Ishikawa (cell line): ENCODE data around the gene NCF2.

Experiments used
- CEBPB ChIP-seq: IDR thresholded peaks from 2 replicates; pipeline ENCODE4 v1.6.1; 2012
- RAD21 ChIP-seq: IDR thresholded peaks from 2 replicates; pipeline ENCODE4 v1.6.1; 2012; ENCODE audit warnings: low read depth
- ZBTB7A ChIP-seq: IDR thresholded peaks from 2 replicates; pipeline ENCODE4 v1.6.1; 2012; ENCODE audit warnings: low read depth

DNA sequence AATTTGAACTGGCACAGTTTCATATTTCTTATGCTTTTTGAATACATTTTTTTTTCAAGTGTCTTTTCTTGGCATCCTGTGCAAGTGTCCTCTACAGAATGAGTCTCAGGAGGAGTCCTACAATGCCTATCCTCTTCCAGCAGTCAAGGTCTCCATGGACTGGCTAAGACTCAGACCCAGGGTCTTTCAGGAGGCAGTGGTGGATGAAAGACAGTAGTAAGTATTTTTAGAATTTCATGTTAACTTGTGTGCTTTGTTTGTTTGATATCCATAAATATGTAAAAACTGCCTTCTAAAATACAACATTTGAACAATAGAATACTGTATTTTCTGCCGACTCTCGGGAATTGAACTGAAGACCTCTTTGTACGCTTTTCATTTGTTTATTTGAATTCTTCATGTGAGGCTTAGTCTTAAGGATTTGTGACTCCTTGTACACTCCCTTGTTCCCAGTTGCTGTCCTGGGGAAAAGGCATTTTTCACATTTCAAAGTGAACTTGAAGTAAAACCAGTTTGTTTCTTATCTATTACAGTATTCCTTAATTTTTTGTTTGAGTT is 56.6 kb downstream of the NCF2 start:
- TF ChIP-seq ZBTB7A (no peak), RAD21 (no peak), CEBPB (no peak)
